ENCODE results near the gene SFXN3.
A peak's percentile ranks its signal among the peaks of the same experiment; 100 is the strongest.

Gene SFXN3, protein sequence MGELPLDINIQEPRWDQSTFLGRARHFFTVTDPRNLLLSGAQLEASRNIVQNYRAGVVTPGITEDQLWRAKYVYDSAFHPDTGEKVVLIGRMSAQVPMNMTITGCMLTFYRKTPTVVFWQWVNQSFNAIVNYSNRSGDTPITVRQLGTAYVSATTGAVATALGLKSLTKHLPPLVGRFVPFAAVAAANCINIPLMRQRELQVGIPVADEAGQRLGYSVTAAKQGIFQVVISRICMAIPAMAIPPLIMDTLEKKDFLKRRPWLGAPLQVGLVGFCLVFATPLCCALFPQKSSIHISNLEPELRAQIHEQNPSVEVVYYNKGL

DNA sequence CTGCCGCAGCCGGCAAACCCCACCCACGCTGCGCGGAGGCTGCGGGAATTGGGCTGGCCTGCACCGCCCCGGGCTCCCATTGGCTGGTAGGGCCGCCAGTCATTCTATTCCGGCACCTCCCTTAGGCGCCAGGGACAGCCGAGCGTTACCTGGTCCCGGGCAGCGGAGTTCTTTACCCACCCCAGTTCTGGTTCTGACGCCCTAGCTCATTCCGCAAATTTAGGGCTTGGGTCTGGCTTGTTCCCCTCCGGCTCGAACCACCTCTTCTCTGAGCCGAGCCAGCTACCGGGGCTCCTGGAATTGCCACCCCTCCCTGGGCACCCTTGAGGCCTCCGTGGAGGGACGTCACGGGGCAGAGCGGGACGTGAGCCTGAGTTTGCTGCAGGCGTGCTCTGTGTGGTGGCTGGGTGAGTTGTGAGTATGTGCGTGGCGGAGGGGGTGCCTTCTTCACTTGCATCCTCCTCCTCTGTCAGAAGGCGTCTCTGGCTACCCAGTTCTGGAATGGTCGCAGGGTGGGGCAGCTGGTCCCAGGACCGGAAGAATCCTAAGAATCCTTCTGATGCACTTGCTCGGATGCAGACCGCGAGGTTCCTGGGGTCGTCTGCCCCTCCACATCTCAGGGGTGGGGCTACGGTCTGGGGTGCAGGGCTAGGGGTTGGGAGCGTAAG is at the start of gene SFXN3, which contains the start of gene PDZD7:
TSS of gene SFXN3 (plus strand) at position 107 of the 668 bp plus-strand sequence. CDS start 3,461 bp downstream, outside the sequence.
TSS of gene PDZD7 (minus strand) at position 2 of the 668 bp plus-strand sequence. CDS start 910 bp downstream, outside the sequence.
- DNase-seq: peak; percentile 78

DNA sequence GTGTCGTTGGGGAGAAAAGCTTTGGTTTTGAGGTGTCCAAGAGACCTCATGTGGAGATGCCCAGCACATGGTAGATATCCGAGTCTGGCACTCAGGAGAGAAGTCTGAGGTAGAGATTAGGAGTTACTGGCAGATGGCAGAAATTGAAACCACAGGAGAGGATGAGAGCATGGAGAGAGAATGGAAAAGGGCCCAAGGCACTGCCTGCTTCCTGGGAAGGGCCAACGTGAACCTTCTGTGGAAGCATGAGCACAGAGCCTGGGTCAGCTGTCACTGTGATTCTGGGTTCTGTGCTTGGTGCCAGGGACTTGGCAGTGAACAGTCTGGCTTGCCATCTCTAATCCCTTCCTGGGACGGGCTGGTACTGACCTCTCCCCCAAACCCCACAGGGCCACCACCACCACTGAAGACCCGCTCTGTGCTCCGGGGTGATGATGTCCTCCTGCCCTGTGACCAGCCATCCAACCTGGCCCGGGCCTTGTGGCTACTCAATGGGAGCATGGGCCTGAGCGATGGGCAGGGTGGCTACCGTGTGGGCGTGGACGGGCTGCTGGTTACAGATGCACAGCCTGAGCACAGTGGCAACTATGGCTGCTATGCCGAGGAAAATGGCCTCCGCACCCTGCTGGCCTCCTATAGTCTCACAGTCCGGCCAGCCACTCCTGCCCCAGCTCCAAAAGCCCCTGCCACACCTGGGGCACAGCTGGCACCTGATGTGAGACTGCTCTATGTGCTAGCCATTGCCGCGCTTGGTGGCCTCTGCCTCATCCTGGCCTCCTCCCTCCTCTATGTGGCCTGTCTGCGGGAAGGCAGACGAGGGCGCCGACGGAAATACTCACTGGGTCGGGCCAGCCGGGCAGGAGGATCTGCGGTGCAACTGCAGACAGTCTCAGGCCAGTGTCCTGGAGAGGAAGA is 47.9 kb upstream of the SFXN3 start:
- no peak for DNase-seq

DNA sequence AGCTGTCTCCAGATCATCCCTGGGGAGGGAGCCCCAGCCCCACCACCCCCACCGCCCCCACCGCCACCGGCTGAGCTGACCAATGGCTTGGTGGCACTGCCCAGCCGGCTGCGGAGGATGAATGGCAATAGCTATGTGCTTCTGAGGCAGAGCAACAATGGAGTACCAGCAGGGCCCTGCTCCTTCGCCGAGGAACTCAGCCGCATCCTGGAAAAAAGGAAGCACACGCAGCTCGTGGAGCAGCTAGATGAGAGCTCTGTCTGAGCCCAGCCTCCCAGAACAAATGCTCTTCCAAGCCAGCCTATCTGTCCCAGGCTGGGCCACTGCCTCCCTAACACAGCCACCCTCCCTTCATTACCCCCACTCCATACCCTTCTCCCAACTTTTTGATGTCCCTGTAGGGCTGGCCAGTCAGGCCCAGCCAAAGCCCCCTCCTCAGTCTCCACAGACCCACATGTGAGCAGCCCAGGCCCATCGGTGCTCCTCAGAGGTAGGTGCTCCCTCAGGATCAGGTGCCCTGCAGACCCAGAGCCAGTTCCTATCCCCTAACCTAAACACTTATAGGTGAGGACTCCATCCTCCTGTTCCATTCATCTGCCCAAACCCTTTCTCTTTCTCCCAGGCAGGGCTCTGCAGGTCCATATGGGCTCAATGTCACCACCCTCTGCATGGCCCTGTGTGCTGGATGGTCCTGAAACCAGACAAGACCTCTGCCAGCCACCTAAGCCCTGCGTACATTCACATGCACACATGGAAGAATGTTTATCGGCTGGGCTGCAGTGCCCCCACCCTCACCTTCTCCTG is 47.0 kb upstream of the SFXN3 start:
- no peak for DNase-seq

DNA sequence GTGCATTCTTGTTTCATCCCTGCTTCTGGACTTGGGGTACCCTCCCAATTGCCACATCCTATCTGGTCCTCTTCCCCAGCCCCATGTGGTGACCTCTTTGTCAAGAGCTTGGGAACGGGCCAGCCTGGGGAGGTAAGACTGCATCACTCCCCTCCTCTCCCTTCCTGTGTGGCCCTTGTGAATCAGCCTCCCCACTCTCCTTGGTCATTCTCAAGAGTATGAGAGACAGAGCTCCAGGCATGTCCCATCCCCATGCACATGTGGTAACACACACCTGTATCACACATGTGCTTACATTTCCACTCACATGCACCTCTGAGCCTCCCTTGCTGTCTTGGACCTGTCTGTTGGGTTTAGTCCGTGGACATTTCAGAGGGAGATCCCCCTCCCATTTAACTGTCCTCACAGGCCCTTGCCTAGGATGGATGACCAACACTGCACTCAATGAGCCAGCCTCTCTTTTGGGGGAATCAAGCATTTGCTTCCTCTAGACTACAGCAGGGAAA is 46.3 kb upstream of the SFXN3 start:
- no peak for DNase-seq

DNA sequence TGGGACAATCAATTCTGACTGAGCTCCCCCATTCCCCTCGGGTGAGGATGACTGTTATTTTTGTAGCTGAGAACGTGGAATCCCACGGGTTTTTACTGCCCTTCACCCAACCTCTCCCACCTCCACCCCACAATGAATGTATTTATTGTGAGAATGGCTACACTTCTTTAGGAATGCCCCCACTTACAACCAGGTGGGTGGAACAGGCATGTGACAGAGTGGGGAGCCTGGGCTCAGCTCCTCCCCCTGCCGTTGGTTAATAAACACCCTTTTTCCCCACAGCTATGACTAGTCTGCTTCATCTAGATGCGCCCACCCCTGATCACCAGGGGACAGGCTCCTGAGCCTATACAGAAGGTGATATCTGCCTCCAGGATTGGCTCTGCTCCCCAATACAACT is 45.7 kb upstream of the SFXN3 start:
- DNase-seq: no peak

DNA sequence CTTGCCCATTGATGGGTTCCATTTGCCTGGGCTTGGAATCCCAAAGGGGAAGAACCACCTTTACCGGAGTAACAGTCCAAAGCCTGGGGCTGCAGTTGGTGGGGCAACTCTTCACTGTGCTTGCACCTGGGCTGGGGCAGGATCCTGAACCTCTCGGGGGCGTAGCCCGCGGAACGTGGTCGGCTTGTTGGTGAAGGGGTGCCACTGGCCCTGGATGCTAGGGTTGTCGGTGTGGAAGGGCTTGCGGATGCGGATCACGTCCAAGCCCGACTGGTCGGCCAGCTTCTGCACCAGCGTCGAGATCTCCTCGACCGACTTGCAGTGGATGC is 44.4 kb upstream of the SFXN3 start:
- no peak for DNase-seq

DNA sequence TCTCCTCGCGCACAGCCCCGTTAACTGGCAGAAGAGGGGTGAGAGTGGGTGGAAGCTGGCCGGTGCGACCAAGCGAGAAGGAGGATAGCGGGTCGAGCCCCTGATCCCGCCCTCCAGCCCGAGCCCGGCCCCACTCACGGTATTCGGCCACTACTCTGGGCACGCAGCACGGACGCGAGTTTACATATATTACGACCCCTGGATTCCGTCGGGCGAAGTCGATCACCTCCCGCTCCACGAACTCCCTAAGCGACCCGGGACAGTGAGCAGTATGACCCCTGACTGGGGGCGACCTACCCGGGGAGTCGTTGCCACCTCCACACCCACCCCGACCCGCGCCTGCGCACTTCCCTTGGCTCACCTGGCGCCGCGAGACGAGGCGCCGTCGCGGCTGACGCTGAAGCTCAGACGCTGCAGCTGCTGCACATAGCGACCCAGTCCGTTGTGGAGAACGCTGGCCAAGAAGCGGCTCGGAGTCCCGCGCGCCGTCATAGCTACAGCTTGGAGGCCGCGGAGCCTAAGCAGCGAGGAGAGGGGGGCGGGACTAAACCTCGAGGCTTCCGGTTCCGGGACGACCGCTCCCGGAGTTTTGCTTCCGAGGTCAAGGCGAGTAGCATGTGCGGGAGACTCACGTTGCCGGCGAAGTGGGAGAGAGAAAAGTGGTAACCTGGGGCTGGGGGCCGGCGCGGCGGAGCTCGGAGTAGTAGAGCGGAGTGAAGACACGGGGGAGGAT is 43.9 kb upstream of the SFXN3 start, which contains the start of the genes MRPL43 and TWNK:
TSS of gene MRPL43 (minus strand) at position 546 of the 733 bp plus-strand sequence. CDS start at position 492, 54 bp downstream.
TSS of gene TWNK (plus strand) at position 592 of the 733 bp plus-strand sequence. CDS start 668 bp downstream, outside the sequence.
- peak; percentile 47 for DNase-seq

DNA sequence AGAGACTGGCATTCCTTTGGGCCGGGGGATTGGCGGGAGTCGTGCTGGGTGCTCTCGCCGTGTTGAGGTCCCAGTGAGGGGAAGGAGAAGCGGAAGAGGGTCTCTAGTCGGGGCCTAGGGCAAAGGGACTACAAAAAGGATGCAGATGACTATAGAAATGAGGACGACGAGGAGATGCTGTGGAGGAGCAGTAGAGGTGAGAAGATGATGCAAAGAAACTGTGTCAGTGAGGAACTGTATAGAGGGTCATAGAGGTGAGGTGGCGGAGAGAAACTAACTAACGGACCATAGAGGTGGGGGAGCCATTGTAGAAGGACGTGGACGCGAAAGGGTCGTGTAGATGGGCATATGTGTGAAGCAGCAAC is 43.4 kb upstream of the SFXN3 start:
- no peak for DNase-seq

DNA sequence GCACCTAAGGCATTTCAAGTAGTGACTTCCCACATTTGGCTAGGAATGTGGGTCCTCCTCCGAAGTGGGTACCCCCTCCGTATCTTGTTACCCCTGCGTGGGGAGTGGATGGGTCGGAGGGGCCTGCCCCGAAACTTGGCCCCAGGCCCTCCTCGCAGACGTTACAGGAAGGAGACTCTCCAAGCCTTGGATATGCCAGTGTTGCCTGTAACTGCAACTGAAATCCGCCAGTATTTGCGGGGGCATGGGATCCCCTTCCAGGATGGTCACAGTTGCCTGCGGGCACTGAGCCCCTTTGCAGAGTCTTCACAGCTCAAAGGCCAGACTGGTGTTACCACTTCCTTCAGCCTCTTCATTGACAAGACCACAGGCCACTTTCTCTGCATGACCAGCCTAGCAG is 42.9 kb upstream of the SFXN3 start:
- no peak for DNase-seq

DNA sequence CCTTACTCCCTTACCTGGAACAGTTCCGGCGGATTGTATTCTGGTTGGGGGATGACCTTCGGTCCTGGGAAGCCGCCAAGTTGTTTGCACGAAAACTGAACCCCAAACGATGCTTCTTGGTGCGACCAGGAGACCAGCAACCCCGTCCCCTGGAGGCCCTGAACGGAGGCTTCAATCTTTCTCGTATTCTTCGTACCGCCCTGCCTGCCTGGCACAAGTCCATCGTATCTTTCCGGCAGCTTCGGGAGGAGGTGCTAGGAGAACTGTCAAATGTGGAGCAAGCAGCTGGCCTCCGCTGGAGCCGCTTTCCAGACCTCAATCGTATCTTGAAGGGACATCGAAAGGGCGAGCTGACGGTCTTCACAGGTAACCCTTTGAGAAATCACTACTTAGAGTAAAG is 41.9 kb upstream of the SFXN3 start:
- DNase-seq: no peak

DNA sequence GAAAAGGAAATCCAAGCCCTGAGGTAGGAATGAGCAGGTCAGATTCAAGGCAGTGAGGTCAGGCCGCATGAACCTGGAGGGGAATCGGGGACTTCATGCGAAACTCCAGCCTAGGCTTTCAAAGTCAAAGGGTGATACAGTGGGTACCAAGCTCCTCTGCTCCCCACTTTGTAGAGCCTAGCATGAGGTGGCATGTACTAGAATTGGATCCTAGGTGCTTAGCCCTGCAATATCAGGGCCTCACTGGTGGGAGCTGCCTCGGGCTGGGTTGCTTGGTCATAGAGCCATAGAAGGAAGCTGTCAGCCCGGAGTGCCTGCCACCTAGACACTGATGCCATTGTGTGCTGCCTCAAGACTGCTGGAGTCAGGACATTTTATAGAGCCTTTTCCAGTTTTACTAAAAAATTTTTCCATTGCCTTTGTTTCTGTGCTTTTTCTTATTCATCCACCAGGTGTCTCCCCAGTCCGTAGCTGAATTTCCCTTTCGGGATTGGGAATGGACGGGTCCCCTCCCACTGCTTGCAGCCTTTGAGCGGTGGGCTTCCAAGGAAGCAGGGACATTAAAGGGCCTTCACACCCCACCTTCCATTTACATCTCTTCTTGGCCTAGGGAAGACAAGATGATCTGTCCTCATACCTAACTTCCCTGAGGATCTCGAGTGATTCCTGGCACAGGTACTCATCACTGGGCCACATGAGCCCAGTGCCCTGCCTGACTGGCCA is 36.9 kb upstream of the SFXN3 start:
- no peak for DNase-seq

DNA sequence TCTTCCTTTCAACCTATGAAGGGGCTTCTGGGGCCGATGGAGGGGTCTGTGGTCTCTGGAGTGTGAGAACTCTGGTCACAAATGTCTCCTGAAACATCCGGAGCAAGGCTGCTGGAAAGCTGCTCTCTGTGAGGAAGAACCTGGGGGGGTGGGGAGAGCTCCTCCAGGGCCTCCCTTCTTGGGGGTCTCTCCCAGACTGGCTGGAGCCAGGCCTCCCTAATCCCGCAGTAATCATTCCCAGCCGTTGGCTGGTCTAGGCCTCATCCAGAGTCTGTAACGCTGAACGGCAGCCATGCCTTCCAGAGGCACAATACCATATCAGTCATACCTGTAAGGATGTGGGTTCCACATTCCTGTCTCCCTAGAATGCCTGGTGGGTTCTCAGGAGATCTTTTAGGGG is 35.9 kb upstream of the SFXN3 start:
- no peak for DNase-seq

DNA sequence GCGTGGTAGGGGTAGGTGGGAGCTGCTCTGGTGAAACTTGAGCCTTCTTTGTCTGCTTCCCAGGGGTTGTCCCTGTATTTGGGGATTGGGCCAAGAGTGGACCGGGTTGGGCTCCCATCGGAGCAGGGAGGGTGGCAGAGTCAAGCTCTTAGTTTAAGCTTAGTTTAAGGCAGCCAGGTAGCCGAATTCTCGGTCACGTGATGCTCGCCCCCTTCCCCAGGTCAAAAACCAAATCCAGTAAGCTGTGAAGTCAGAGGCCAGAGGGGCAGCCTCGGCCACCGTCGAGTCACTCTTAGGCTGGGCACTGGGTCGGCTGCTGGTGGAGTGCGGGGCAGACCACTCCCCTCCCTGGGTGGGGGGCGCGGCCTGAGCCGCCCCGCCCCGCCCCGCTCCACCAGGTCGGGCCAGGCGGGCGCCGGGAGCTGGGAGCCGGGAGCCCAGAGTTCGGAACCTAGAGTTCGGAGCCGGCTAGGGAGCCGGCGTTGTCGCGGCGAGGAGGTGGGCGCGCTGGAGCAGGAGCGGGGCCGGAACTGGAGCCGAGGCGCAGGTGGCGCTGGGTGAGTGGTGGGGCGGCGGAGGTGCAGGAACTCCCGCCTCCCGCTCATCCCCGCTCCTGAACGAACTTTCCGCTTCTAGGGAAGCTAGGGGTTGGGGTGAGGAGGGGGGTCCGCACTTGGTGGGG is 34.2 kb upstream of the SFXN3 start:
- no peak for DNase-seq

DNA sequence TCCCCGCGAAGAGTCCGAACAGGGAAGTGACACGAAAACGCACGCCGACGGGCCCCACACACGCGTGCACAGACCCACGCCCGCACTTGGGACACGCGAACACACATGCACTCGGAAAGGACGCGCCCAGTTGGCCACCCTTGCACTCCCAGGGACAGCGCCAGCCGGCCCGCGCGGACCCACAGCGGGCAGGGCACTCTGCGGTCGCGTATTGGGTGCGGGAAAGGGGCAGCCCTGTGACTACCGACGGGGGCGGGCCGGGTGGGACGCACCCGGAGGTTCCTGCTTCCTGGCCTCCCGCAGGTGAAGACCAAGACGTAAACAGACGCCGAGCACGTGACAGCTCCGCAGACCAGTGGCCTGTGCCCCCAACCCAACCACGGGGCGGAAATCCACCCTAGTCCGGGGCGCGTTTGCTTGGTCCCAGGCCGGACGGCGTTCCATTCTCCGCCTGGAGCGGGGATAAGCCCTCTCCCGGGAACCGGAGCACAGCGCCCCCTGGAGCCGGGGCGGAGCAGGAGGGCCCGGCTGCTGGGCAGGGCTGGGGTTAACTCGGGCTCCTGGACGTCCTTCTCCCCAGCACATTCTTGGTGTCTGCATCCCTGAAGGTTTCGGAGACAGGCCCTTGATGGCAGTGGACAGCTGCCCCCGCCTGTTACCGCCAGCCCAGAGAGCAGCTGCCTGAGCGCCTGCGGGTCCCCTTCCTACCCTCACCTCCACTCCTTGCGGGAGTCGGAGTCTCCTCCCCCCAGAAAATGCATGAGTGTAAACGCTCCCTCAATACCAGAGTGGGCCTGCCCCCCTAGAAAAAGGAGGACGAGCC is 33.5 kb upstream of the SFXN3 start:
- DNase-seq: peak; percentile 51

DNA sequence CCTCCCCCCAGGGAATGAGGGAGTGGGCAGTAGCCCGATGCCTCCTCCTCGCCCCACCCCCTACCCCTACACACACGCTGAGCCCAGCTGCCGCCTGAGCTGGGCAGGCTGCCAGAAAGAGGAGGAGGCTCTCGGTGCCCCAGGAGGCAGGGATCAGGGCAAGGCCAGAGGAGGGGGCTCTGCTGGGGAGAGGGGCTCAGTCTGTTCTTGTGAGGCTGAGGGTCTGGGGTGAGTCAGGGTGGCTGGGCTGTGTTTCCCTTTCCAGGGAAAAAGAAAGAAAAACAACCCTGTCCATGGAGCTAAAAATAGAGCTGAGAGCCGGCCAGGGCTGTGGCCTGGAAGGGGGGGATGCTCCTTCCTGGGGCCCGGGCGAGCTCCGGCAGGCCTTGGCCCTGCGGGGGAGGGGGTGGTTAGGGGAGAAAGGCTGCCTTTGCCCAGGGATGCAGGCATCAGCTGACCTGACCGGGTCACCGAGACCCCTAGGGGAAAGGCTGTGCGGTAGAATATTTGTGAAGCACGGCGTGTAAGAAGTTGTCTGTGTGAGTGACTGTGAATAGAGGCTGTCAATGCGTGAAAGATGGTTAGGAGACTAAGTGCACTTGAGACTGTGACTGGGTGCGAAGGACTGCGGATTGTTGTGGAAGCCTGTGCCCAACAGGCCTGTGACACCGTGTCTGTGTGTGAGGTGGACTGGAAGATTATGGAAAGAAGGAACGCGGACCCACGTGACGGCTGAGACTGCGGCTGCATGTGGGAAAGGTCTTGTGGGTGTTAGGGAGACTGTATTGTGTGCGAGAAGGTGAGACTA is 32.6 kb upstream of the SFXN3 start:
- DNase-seq: peak; percentile 83

DNA sequence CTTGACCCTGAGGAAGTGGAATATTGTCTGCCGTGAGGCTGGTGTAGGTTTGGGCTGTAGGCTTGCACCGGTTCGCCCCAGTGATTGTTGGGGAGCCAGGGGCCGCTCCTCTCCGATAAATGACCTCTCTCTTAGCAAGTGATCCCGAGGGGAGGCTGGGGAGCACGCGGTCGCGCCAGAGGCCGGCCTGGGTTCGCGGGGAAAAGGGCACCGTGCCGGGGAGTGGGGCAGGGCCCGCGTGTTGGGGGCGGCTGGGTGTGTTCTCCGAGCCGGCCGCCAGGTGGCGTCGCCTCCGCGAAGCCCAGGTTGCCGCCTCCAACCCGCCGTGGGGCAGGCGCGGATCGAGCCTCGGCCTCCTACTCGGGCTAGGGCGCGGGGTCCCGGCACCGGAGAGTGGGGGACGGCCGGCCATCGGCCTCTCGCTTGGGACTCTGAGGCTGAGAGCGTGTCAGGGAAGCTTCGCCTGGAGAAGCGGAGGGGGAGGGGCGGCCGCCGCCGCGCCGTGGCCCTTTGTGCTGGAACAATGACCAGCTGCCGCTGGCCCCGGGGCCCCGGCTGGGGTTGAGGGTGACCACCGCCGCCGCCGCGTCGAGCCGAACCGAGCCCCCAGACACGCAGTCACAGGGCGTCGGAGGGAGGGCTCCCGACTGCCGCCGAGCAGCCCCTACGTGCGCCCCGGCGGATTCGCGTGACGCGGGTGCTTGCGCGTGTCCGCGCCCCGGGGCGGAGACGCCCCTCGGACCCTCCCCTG is 31.9 kb upstream of the SFXN3 start:
- DNase-seq: peak; percentile 27

DNA sequence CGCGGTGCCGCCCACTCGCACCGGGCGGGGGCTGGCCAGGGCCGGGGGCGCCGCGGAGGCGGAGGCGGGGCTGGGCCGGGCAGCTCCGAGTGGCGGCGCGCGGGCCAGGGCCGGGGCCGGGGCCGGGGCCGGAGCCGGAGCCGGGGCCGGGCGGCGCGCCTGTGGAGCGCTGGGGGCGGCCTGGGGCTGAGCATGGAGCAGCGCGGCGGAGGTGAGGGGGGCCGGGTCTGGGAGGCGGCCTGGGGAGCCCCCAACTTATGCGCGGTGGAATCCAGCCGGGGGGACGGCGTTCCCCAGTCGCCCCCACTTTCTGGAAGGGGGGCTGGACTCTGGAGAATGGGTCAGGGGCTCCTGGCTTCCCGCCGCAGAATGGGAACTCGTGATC is 31.3 kb upstream of the SFXN3 start, which contains the start of gene LZTS2:
TSS of gene LZTS2 (plus strand) at position 67 of the 385 bp plus-strand sequence. CDS start 2,731 bp downstream, outside the sequence.
- DNase-seq: no peak
